IMR-90 (cell line): ENCODE results near the gene ZNF273. TPM values are rescaled to one million over a fixed set of nuclear protein-coding genes. Genes with fewer than 3 reads are reported as not detected.

Source experiments
- ATAC-seq: fragments of 200-7000 bp; cut with Tn5 transposase; 2 replicates; pipeline ENCODE4 v1.9.1; 2020; ENCODE audit warnings: low read depth, mild to moderate bottlenecking, moderate library complexity
- BruUV-seq: library from RNA; stranded (reverse); fragments of 400-500 nt; replicated peaks from 2 replicates; lab custom pipeline; 2021; lab: Mats Ljungman, UMichigan
- CTCF ChIA-PET: fragments of 300-600 bp; formaldehyde crosslinking; extraction: SDS; loops from one replicate; lab custom pipeline; 2021; ENCODE audit warnings: antibody characterized with exemption; lab: Yijun Ruan, JAX
- POLR2A ChIA-PET: fragments of 300-600 bp; sonication (Branson Sonifier 250); formaldehyde crosslinking; loops from one replicate; lab custom pipeline; 2022; ENCODE audit warnings: antibody characterized with exemption; ENCODE audit not compliant: unreplicated experiment; lab: Charles Lee
- DNase-seq: peaks from one replicate; pipeline ENCODE4 v3.0.0; 2013
- H2AFZ ChIP-seq: replicated peaks from 2 replicates; pipeline ENCODE3; 2013; ENCODE audit warnings: low read length, mild to moderate bottlenecking; ENCODE audit not compliant: poor library complexity
- H2AK5ac ChIP-seq: 2 replicates; pipeline ENCODE4 v1.6.1; 2013; ENCODE audit warnings: low read depth, low read length, inconsistent platforms
- H2AK9ac ChIP-seq: replicated peaks from 2 replicates; pipeline ENCODE3; 2013; ENCODE audit warnings: mild to moderate bottlenecking, low read depth, low read length, moderate library complexity; ENCODE audit not compliant: poor library complexity
- H2BK120ac ChIP-seq: 2 replicates; pipeline ENCODE4 v1.6.1; 2013; ENCODE audit warnings: low read depth, low read length, inconsistent platforms
- H2BK15ac ChIP-seq: 3 replicates; pipeline ENCODE4 v1.6.1; 2013; ENCODE audit warnings: low read depth, low read length, inconsistent platforms
- H2BK20ac ChIP-seq: 2 replicates; pipeline ENCODE4 v1.6.1; 2013; ENCODE audit warnings: low read depth, mild to moderate bottlenecking, inconsistent platforms, low read length, moderate library complexity
- H2BK5ac ChIP-seq: 2 replicates; pipeline ENCODE4 v1.6.1; 2013; ENCODE audit warnings: mild to moderate bottlenecking, low read depth, low read length, inconsistent platforms; ENCODE audit not compliant: poor library complexity, severe bottlenecking
- H3K14ac ChIP-seq: replicated peaks from 2 replicates; pipeline ENCODE4 v1.6.1; 2013; ENCODE audit warnings: low read depth, low read length, inconsistent platforms
- H3K18ac ChIP-seq: 2 replicates; pipeline ENCODE4 v1.6.1; 2013; ENCODE audit warnings: low read depth, low read length, control low read depth
- H3K23ac ChIP-seq: 2 replicates; pipeline ENCODE4 v1.6.1; 2013; ENCODE audit warnings: low read depth, low read length, inconsistent platforms
- H3K27ac ChIP-seq: 2 replicates; pipeline ENCODE4 v1.5.1; 2013; ENCODE audit warnings: mild to moderate bottlenecking, control low read depth, low read length; ENCODE audit not compliant: insufficient read depth
- H3K27me3 ChIP-seq: 2 replicates; pipeline ENCODE4 v1.6.1; 2013; ENCODE audit warnings: low read length; ENCODE audit not compliant: control insufficient read depth, insufficient read depth
- H3K36me3 ChIP-seq: 2 replicates; pipeline ENCODE4 v1.6.1; 2013; ENCODE audit warnings: low read length, mixed read lengths; ENCODE audit not compliant: control insufficient read depth, insufficient read depth
- H3K4ac ChIP-seq: 2 replicates; pipeline ENCODE4 v1.6.1; 2013; ENCODE audit warnings: low read depth, low read length, inconsistent platforms
- H3K4me1 ChIP-seq: 2 replicates; pipeline ENCODE4 v1.6.1; 2013; ENCODE audit warnings: low read length, mixed read lengths; ENCODE audit not compliant: control insufficient read depth, insufficient read depth
- H3K4me2 ChIP-seq: 2 replicates; pipeline ENCODE4 v1.6.1; 2013; ENCODE audit warnings: low read depth, mild to moderate bottlenecking, control low read depth, low read length, moderate library complexity
- H3K4me3 ChIP-seq: 2 replicates; pipeline ENCODE4 v1.5.1; 2013; ENCODE audit warnings: low read depth, mild to moderate bottlenecking, control low read depth, low read length, moderate library complexity; ENCODE audit not compliant: insufficient read depth
- H3K56ac ChIP-seq: 2 replicates; pipeline ENCODE4 v1.6.1; 2013; ENCODE audit warnings: low read length, inconsistent platforms; ENCODE audit not compliant: insufficient read depth; ENCODE audit errors: extremely low read depth
- H3K79me1 ChIP-seq, 2 experiments: 2 replicates each; pipeline ENCODE4 v1.6.1; 2013; ENCODE audit warnings: low read length in 2 of 2, inconsistent platforms in 1 of 2, low read depth in 1 of 2
- H3K9ac ChIP-seq: 2 replicates; pipeline ENCODE4 v1.6.1; 2013; ENCODE audit warnings: low read depth, low read length, control low read depth
- H3K9me1 ChIP-seq: 2 replicates; pipeline ENCODE4 v1.6.1; 2013; ENCODE audit warnings: low read length, inconsistent platforms; ENCODE audit not compliant: insufficient read depth
- H3K9me3 ChIP-seq: 2 replicates; pipeline ENCODE4 v1.6.1; 2013; ENCODE audit warnings: low read length; ENCODE audit not compliant: control insufficient read depth, insufficient read depth
- H4K20me1 ChIP-seq: 2 replicates; pipeline ENCODE4 v1.6.1; 2013; ENCODE audit warnings: low read length, inconsistent platforms; ENCODE audit not compliant: insufficient read depth
- H4K5ac ChIP-seq: 2 replicates; pipeline ENCODE4 v1.6.1; 2013; ENCODE audit warnings: mild to moderate bottlenecking, low read depth, low read length, control low read depth
- H4K8ac ChIP-seq, 2 experiments: 2 replicates each; pipeline ENCODE4 v1.6.1; 2013; ENCODE audit warnings: low read depth in 2 of 2, low read length in 2 of 2, control low read depth in 1 of 2, inconsistent platforms in 1 of 2
- H4K91ac ChIP-seq: 2 replicates; pipeline ENCODE4 v1.6.1; 2013; ENCODE audit warnings: low read depth, low read length, inconsistent platforms; ENCODE audit not compliant: insufficient read depth
- BHLHE40 ChIP-seq: fragments of 150-350 bp; IDR thresholded peaks from 2 replicates; pipeline ENCODE4 v1.6.1; 2016; ENCODE audit warnings: mild to moderate bottlenecking, low read depth, low read length
- CEBPB ChIP-seq: IDR thresholded peaks from 2 replicates; pipeline ENCODE4 v1.6.1; 2012; ENCODE audit warnings: low read depth, low read length, improper control_type of control experiment
- CHD1 ChIP-seq: IDR thresholded peaks from 2 replicates; pipeline ENCODE4 v1.6.1; 2012; ENCODE audit warnings: low read depth, low read length, improper control_type of control experiment
- CTCF ChIP-seq: conservative IDR thresholded peaks from 2 replicates; pipeline ENCODE4 v1.5.1; 2012; ENCODE audit warnings: mild to moderate bottlenecking, low read depth, low read length, improper control_type of control experiment
- ELK1 ChIP-seq: fragments of 150-350 bp; IDR thresholded peaks from 2 replicates; pipeline ENCODE4 v1.6.1; 2016; ENCODE audit warnings: low read depth, mild to moderate bottlenecking, low read length, moderate library complexity, borderline replicate concordance
- FOS ChIP-seq: fragments of 150-350 bp; IDR thresholded peaks from 2 replicates; pipeline ENCODE4 v1.6.1; 2016; ENCODE audit warnings: low read depth, low read length
- MAFK ChIP-seq: IDR thresholded peaks from 2 replicates; pipeline ENCODE4 v1.6.1; 2012; ENCODE audit warnings: low read depth, low read length, improper control_type of control experiment
- MAZ ChIP-seq: IDR thresholded peaks from 2 replicates; pipeline ENCODE4 v1.6.1; 2012; ENCODE audit warnings: low read depth, mild to moderate bottlenecking, low read length, improper control_type of control experiment, moderate library complexity, borderline replicate concordance
- MXI1 ChIP-seq: IDR thresholded peaks from 2 replicates; pipeline ENCODE4 v1.6.1; 2012; ENCODE audit warnings: low read depth, mild to moderate bottlenecking, low read length, moderate library complexity, borderline replicate concordance
- NFE2L2 ChIP-seq: fragments of 150-350 bp; IDR thresholded peaks from 2 replicates; pipeline ENCODE4 v1.6.1; 2016; ENCODE audit warnings: low read depth, mild to moderate bottlenecking, low read length
- POLR2A ChIP-seq: IDR thresholded peaks from 2 replicates; pipeline ENCODE4 v1.6.1; 2012; ENCODE audit warnings: mild to moderate bottlenecking, low read depth, low read length
- RAD21 ChIP-seq: IDR thresholded peaks from 2 replicates; pipeline ENCODE4 v1.6.1; 2012; ENCODE audit warnings: low read length, improper control_type of control experiment
- RCOR1 ChIP-seq: IDR thresholded peaks from 2 replicates; pipeline ENCODE4 v1.6.1; 2012; ENCODE audit warnings: mild to moderate bottlenecking, low read length, improper control_type of control experiment; ENCODE audit not compliant: insufficient replicate concordance
- RFX5 ChIP-seq: IDR thresholded peaks from 2 replicates; pipeline ENCODE4 v1.8.0; 2012; ENCODE audit warnings: low read depth, mild to moderate bottlenecking, low read length, moderate library complexity
- SMC3 ChIP-seq: fragments of 150-350 bp; IDR thresholded peaks from 2 replicates; pipeline ENCODE4 v1.6.1; 2016; ENCODE audit warnings: low read depth, mild to moderate bottlenecking, antibody characterized with exemption, low read length, moderate library complexity
- WGBS, 2 experiments: methylation state at CpG; one replicate each; pipeline versions ENCODE4 v1.1.5 to v1.1.7; 2013; ENCODE audit warnings: missing lambda C conversion rate in 2 of 2; ENCODE audit not compliant: insufficient read length in 1 of 2; ENCODE audit errors: extremely low coverage in 2 of 2; 5-methylcytosine and 5-hydroxymethylcytosine counted together
- dilution Hi-C: fragments of 300-500 bp; cut with HindIII; formaldehyde crosslinking; loops from one replicate; pipeline ENCODE4 v1.14.3; 2018; ENCODE audit warnings: low sequenced_read_pairs; ENCODE audit not compliant: unreplicated experiment
- in situ Hi-C: fragments of 300-500 bp; cut with MboI; formaldehyde crosslinking; loops from 3 replicates; pipeline ENCODE4 v1.14.3; 2019; ENCODE audit warnings: low sequenced_read_pairs, inconsistent platforms, mixed read lengths
- intact Hi-C: fragments of 100-400 bp; cut with micrococcal nuclease; formaldehyde crosslinking; loops from 2 replicates; pipeline ENCODE4 v1.10.0; 2022
- polyA plus RNA-seq, 3 experiments: library from polyadenylated mRNA; depleted of rRNA; stranded (reverse); fragments of >200 nt; gene quantifications; 2 replicates each; pipeline ENCODE4 v1.2.3, GENCODE V29; 2012; ENCODE audit warnings: low replicate concordance in 1 of 3
- total RNA-seq: library from RNA; depleted of rRNA; stranded (reverse); fragments of >200 nt; gene quantifications from 2 replicates; pipeline ENCODE4 v1.2.3, GENCODE V29; 2012
- TF ChIP-seq, protein P1 (sequence below): fragments of 150-350 bp; IDR thresholded peaks from 2 replicates; pipeline ENCODE4 v1.6.1; 2017; ENCODE audit warnings: mild to moderate bottlenecking, antibody characterized with exemption, low read length, low read depth

ZNF273 gene
- total and polyA plus RNA-seq, 2 of the 4 experiments (the other 2 are of a cell fraction) = 1.5 to 2.7 TPM

DNA sequence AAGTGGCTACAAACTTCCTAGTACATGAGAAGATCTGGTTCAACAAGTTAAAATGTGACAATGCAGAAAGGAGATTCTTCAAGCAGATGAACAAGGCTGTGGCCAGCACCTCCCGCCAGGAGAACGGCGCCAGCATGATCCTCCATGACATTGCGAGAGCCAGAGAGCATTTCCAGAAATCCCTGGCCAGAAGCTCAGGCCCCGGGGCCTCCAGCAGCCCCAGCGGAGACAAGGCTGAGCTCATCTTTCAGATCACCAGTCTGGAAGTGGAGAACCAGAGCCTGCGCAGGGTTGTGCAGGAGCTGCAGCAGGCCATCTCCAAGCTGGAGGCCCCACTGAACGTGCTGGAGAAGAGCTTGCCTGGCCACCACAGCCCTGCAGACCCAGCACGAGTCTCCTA, 40.1 kb upstream of the ZNF273 start:
- H3K56ac ChIP-seq = no peak overlapping the region
- H3K4me1 ChIP-seq = no peaks in the 10 kb centered on the region
- H2BK20ac ChIP-seq = no peak overlapping the region
- H3K79me1 ChIP-seq = no peaks in the 10 kb centered on the region
- 0 out of 2 replicates have a peak, but pooled peaks cover 4% of the 10 kb centered on the region for H3K9me3 ChIP-seq
- no peak overlapping the region for H3K18ac ChIP-seq
- no peak overlapping the region for H3K4me3 ChIP-seq
- no peak overlapping the region for H3K14ac ChIP-seq
- no peak overlapping the region for H2AK5ac ChIP-seq
- no peak overlapping the region for H3K27ac ChIP-seq
- no peak overlapping the region for H2BK15ac ChIP-seq
- WGBS, 2 experiments = 100% methylated on average over 2 of the region's 9 CpGs; no CpG with 5 or more reads in 1 of the 2 experiments
- H4K91ac ChIP-seq = no peak overlapping the region
- H2BK5ac ChIP-seq = no peak overlapping the region
- no peak for DNase-seq
- intact Hi-C loops (no loop called here), in situ Hi-C loops (no loop called here), dilution Hi-C loops (no loop called here)
- no peaks in the 10 kb centered on the region for H3K36me3 ChIP-seq
- ATAC-seq = no peak
- H2BK120ac ChIP-seq = no peak overlapping the region
- no TSS peak for BruUV-seq
- H3K23ac ChIP-seq = no peak overlapping the region
- H3K27me3 ChIP-seq = no peaks in the 10 kb centered on the region
- no peak overlapping the region for H4K5ac ChIP-seq
- H2AFZ ChIP-seq = no peak overlapping the region
- no peak overlapping the region for H3K9ac ChIP-seq
- no peak overlapping the region for H3K4me2 ChIP-seq
- no peak overlapping the region for H2AK9ac ChIP-seq
- H3K9me1 ChIP-seq = no peaks in the 10 kb centered on the region
- POLR2A ChIA-PET = no interaction called here
- CTCF ChIA-PET = no interaction called here
- TF ChIP-seq FOS (no peak), SMC3 (no peak), BHLHE40 (no peak), POLR2A (no peak), CTCF (no peak), MAFK (no peak), RFX5 (no peak), MXI1 (no peak), ELK1 (no peak), CEBPB (no peak), RAD21 (no peak), RCOR1 (no peak), MAZ (no peak), CHD1 (no peak), NFE2L2 (no peak)
- TF ChIP-seq, protein P1, sequence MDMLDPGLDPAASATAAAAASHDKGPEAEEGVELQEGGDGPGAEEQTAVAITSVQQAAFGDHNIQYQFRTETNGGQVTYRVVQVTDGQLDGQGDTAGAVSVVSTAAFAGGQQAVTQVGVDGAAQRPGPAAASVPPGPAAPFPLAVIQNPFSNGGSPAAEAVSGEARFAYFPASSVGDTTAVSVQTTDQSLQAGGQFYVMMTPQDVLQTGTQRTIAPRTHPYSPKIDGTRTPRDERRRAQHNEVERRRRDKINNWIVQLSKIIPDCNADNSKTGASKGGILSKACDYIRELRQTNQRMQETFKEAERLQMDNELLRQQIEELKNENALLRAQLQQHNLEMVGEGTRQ = no peak
- H3K4ac ChIP-seq = no peak overlapping the region
- no peaks in the 10 kb centered on the region for H4K20me1 ChIP-seq
- no peak overlapping the region for H4K8ac ChIP-seq
